Fibroblast of the aortic adventitia (primary cell): ENCODE results near the gene AMN. TPM values are rescaled to one million over a fixed set of nuclear protein-coding genes. Genes with fewer than 3 reads are reported as not detected.

Source experiments
- DNase-seq: peaks from one replicate; pipeline ENCODE4 v3.0.0-alpha.2; 2010; ENCODE audit warnings: low read depth
- H3K4me3 ChIP-seq: 2 replicates; pipeline ENCODE4 v1.5.1; 2011; ENCODE audit warnings: low read depth, mild to moderate bottlenecking, control low read depth, low read length, moderate library complexity
- total RNA-seq: library from RNA; depleted of rRNA; stranded (reverse); fragments of >200 nt; gene quantifications from 2 replicates; pipeline ENCODE4 v1.2.3, GENCODE V29; 2012; ENCODE audit warnings: low replicate concordance
- TF ChIP-seq, protein P1 (sequence below): IDR thresholded peaks from 2 replicates; pipeline ENCODE4 v1.5.1; 2011; ENCODE audit warnings: mild to moderate bottlenecking, low read length, control low read depth, inconsistent platforms; ENCODE audit not compliant: insufficient read depth

AMN gene
- total RNA-seq, 1 donor: not detected

DNA sequence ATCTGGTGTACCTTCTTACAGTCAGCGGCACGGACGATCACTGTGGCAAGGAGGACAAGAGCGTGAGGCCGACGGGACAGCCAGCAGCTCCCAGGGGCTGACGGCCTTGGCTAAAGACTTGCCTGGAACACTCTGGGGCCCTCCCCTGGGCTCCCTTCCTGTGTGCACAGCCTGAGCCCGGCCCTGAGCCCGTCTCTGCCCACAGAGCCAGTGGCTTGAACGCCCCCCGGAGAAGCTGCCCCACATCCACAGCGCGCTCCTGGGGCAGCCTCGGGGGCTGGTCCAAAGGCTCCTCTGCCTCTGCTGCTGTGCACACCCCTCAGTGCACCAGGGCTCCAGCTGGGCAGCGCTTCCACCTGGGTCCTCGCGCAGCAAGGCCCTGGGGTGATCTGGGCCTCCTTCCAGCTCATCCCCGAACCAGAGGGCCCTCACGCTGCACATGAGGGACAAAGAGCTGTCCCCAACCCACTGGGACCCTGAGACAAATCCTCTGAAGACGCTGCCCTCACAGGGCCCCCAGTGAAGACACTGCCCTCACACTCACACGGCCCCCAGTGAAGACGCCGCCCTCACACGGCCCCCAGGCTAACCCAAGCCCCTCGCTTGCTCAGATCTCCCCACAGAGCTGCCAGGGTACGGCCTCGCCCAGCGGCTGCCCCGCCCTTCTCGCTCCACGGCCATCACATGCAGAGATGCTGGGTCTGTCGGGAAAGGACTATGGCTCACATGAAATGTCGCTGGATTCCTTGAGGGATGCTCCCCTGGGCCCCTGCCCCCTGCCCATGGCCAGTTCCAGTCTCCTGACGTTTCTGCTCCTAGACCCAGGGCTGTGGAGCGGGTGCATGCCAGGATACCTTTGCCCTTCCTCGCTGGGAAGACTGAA, 22.2 kb downstream of the AMN start:
- no peak overlapping the region for H3K4me3 ChIP-seq
- no peak for DNase-seq
- TF ChIP-seq, protein P1, sequence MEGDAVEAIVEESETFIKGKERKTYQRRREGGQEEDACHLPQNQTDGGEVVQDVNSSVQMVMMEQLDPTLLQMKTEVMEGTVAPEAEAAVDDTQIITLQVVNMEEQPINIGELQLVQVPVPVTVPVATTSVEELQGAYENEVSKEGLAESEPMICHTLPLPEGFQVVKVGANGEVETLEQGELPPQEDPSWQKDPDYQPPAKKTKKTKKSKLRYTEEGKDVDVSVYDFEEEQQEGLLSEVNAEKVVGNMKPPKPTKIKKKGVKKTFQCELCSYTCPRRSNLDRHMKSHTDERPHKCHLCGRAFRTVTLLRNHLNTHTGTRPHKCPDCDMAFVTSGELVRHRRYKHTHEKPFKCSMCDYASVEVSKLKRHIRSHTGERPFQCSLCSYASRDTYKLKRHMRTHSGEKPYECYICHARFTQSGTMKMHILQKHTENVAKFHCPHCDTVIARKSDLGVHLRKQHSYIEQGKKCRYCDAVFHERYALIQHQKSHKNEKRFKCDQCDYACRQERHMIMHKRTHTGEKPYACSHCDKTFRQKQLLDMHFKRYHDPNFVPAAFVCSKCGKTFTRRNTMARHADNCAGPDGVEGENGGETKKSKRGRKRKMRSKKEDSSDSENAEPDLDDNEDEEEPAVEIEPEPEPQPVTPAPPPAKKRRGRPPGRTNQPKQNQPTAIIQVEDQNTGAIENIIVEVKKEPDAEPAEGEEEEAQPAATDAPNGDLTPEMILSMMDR: no peak

DNA sequence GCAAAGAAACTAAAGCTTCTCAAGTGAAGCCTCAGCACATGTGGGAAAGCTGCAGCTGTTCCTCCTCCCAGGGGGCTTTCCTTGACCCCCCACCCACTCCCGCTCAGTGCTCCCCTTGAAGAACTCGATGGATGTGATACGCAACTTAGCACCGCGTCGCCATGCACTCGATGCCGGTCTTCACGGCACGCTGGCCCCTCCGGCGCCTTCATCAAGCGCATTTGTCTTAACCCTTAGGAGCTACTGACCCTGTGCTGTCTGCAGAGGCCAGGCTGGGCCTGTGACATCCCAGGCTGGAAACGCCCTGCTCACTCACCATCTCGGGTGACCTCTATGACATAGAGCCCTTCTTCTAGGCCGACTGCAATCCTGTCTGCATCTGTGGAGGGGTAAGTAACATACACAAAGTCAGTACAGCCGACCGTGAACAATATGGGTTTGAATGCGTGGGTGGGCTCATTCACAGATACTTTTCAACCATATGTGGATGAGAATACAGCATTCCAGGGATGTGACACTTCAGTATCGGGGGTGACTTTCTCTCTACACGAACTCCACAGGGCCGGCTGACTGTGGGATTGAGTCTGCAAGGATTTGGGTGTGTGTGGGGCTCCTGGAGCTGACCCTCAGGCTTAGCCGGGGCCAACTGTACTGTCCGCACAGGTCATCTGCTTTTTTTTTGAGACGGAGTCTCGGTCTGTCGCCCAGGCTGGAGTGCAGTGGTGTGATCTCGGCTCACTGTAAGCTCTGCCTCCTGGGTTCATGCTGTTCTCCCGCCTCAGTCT, 23.1 kb downstream of the AMN start:
- TF ChIP-seq, protein P1: no peak
- no peak for DNase-seq

DNA sequence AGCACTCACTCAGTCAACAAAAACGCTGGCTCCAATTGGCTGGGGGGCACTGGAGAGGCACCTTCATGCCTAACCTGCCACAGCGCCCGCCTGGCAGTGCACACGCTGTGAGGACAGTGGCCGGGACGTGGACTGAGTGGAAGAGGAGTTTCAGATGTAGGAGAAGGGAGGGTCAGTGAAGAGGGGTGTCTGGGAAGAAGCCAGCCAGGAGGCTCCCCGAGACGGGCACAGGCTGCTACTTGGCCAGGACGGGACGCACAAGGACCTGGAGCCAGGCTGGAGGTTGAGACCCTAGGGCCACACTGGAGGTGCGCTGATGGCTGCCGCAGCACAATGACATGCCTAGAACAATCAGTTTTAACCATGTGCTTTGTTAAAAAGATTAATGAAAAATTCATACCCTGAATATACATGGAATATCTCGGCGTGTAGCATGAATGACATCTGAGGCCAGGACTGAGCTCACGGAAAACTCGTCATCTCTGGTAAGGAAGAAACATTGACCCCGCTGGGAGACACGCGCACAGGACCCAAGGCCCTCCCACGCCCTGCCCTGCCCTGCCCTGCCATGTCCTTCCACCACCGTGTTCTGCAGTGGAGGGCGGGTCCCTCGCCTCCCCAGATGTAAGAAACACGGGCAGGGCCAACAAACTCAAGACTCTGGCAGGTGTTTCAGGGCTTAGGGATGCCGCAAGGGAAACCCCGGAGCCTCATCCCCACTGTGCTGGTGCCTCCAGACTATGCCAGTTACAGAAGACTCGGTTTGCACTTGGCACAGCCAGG, 25.0 kb downstream of the AMN start:
- no peak for DNase-seq
- TF ChIP-seq, protein P1: no peak
- no peak overlapping the region for H3K4me3 ChIP-seq

More for the DNA sequence above, 23.1 kb downstream of the AMN start:
- no peak overlapping the region for H3K4me3 ChIP-seq

DNA sequence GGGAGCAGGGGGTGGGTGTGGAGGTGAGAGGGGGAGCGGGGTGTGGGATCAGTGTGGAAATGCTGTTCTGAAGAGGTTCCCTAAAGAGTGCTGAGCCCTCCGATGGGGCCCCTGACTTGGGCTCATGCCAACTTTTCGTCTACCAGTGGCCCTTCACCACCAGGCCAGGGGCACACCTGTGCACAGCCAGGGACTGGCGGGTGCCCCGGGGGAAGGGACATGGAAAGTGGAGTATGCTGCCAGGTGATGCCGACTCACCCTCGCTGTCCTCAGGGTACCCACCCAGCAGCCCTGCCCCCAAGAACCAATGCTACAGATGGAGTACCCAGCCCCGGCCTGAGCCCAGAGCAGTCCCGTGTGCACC, 26.2 kb downstream of the AMN start:
- TF ChIP-seq, protein P1: no peak
- no peak for DNase-seq
- H3K4me3 ChIP-seq: no peak overlapping the region

DNA sequence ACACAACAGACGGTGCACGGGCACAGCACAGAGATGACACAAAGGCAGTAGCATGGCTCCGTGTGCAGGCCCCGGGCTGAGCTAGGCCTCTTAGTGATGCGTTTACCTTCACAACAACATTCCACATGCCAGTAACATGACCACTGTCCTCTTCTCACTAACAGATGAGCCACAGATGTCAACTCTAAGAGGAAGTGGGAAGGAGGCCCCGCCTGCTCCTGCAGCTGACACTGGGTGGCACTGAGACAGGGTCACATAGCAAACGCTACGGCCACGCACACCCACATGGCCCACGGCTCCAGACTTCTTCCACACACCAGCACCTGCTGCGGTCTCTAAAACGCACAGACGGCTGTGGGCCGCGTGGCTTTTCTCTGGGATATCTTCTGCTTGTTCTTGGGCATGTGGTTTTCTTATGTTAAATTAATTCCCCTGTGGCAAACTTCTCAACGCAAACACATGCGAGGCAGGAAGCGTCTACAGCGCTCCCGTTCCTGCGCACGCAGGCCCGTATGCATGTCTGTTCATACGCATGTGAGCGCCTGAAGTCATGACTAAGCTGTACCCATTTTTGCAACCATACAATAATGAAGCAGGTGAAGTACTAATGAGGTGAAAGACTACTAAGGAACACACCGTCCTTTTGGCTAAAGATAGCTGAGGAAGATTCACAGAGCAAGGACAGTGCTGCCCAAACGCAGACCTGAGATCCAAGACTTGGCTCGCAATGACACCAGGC, 26.8 kb downstream of the AMN start:
- TF ChIP-seq, protein P1: no peak
- no peak overlapping the region for H3K4me3 ChIP-seq
- no peak for DNase-seq

DNA sequence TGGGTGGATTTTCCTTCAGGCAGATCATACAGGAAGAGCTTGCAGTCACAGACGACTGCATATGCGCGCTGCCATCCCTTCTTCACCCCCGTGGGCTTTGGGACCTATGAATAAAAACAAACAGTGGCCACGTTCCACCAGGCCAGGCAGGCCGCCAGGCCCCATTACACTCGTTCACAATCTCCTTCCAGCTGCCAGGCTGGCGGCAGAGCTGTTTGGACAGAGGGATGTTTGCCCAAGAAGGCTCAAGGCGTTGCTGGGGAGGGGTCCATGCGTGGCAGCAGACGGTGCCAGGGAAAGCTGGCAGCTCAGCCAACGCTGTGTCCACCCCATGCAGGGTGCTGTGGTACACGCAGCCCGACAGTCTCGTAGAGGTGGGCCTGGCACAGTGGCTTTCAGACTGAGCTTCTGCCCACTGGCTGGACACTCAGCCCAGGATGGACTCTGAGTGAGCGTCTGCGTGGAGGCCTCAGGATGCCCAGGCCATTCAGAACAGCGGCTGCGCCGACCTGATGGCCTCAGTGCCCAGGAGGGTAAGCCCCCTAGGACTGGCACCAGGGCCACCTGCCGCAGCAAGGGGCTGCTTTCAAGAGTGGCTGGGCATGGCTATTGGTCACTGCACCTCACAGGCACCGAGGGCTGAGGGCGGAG, 27.5 kb downstream of the AMN start:
- DNase-seq: peak; percentile 25
- H3K4me3 ChIP-seq: no peak overlapping the region
- TF ChIP-seq, protein P1: no peak
